GM19193 (cell line): ENCODE data around the gene PRKAR2B.

Source experiments
- POLR2A ChIP-seq: IDR thresholded peaks from 4 replicates; pipeline ENCODE4 v1.6.1; 2011; ENCODE audit not compliant: insufficient read depth, insufficient read length; ENCODE audit errors: extremely low read depth

PRKAR2B gene

GRCh38 chr7:107196834-107197610, 152.5 kb downstream of the PRKAR2B start:
- TF ChIP-seq POLR2A: no peak

- no peak for TF ChIP-seq POLR2A
Measured at GRCh38 chr7:107201795-107202450, 157.4 kb downstream of the PRKAR2B start.

GRCh38 chr7:107203607-107204006, 159.1 kb downstream of the PRKAR2B start:
- TF ChIP-seq POLR2A: no peak

GRCh38 chr7:107206136-107206535, 161.6 kb downstream of the PRKAR2B start:
- no peak for TF ChIP-seq POLR2A

- no peak for TF ChIP-seq POLR2A
Measured at GRCh38 chr7:107206706-107207105, 162.2 kb downstream of the PRKAR2B start.

GRCh38 chr7:107207459-107207858, 163.0 kb downstream of the PRKAR2B start:
- TF ChIP-seq POLR2A: no peak

- no peak for TF ChIP-seq POLR2A
Measured at GRCh38 chr7:107208024-107208521, 163.6 kb downstream of the PRKAR2B start.

GRCh38 chr7:107208563-107208962, 164.1 kb downstream of the PRKAR2B start:
- no peak for TF ChIP-seq POLR2A

- no peak for TF ChIP-seq POLR2A
Measured at GRCh38 chr7:107209565-107209964, 165.1 kb downstream of the PRKAR2B start.

GRCh38 chr7:107210400-107210799, 165.9 kb downstream of the PRKAR2B start:
- no peak for TF ChIP-seq POLR2A
